GM23248 (cell line): ENCODE measurements around the gene NPTX2. TPM values are rescaled to one million over a fixed set of nuclear protein-coding genes. Genes with fewer than 3 reads are reported as not detected.

Experiments used
- DNase-seq: peaks from one replicate; pipeline ENCODE4 v3.0.0-alpha.2; 2015
- H2AFZ ChIP-seq: fragments of 200-600 bp; sonication (generic); 2 replicates; pipeline ENCODE4 v1.6.1; 2016; ENCODE audit warnings: antibody characterized with exemption
- H3F3A ChIP-seq: fragments of 200-600 bp; sonication (generic); 2 replicates; pipeline ENCODE4 v1.6.1; 2016; ENCODE audit warnings: mild to moderate bottlenecking, antibody characterized with exemption, mixed run types; ENCODE audit not compliant: insufficient read depth
- H3K27ac ChIP-seq: fragments of 200-600 bp; sonication (generic); 2 replicates; pipeline ENCODE4 v1.5.1; 2016; ENCODE audit warnings: mild to moderate bottlenecking
- H3K27me3 ChIP-seq: fragments of 200-600 bp; sonication (generic); replicated peaks from 2 replicates; pipeline ENCODE4 v1.6.1; 2016; ENCODE audit warnings: mild to moderate bottlenecking; ENCODE audit not compliant: insufficient read depth
- H3K36me3 ChIP-seq: fragments of 200-600 bp; sonication (generic); 2 replicates; pipeline ENCODE4 v1.6.1; 2016; ENCODE audit warnings: low read depth, mild to moderate bottlenecking
- H3K4me1 ChIP-seq: fragments of 200-600 bp; sonication (generic); 2 replicates; pipeline ENCODE4 v1.6.1; 2016; ENCODE audit warnings: mild to moderate bottlenecking; ENCODE audit not compliant: insufficient read depth
- H3K4me2 ChIP-seq: fragments of 200-600 bp; sonication (generic); one replicate; pipeline ENCODE4 v1.6.1; 2016; ENCODE audit warnings: mild to moderate bottlenecking; ENCODE audit not compliant: unreplicated experiment
- H3K4me3 ChIP-seq: fragments of 200-600 bp; sonication (generic); 2 replicates; pipeline ENCODE4 v1.5.1; 2016; ENCODE audit warnings: mild to moderate bottlenecking
- H3K79me2 ChIP-seq: fragments of 200-600 bp; sonication (generic); 2 replicates; pipeline ENCODE4 v1.6.1; 2016; ENCODE audit warnings: mild to moderate bottlenecking; ENCODE audit not compliant: insufficient read depth
- H3K9ac ChIP-seq: fragments of 200-600 bp; sonication (generic); 2 replicates; pipeline ENCODE4 v1.6.1; 2016; ENCODE audit warnings: mild to moderate bottlenecking
- H3K9me2 ChIP-seq: fragments of 200-600 bp; sonication (generic); 2 replicates; pipeline ENCODE4 v1.6.1; 2016; ENCODE audit warnings: mixed run types, mild to moderate bottlenecking, moderate library complexity; ENCODE audit not compliant: insufficient read depth
- H3K9me3 ChIP-seq: fragments of 200-600 bp; sonication (generic); one replicate; pipeline ENCODE4 v1.6.1; 2017; ENCODE audit warnings: low read depth
- H4K20me1 ChIP-seq: fragments of 200-600 bp; sonication (generic); 2 replicates; pipeline ENCODE4 v1.6.0; 2016; ENCODE audit not compliant: insufficient read depth
- EZH2 ChIP-seq: fragments of 200-600 bp; sonication (generic); IDR thresholded peaks from 2 replicates; pipeline ENCODE4 v1.6.1; 2018; ENCODE audit warnings: antibody characterized with exemption, mild to moderate bottlenecking; ENCODE audit not compliant: insufficient read depth, poor library complexity, severe bottlenecking
- EZH2phosphoT487 ChIP-seq: fragments of 200-600 bp; sonication (generic); IDR thresholded peaks from 2 replicates; pipeline ENCODE4 v1.6.1; 2018; ENCODE audit warnings: antibody characterized with exemption, moderate library complexity, mild to moderate bottlenecking, low read depth; ENCODE audit not compliant: insufficient read depth
- WGBS, 2 experiments: methylation state at CpG; one replicate each; pipeline ENCODE4 v1.1.6; 2015 to 2017; ENCODE audit warnings: low lambda C conversion rate in 2 of 2, low coverage in 1 of 2; ENCODE audit errors: missing lambda C conversion rate in 2 of 2; 5-methylcytosine and 5-hydroxymethylcytosine counted together
- in situ Hi-C: fragments of 300-500 bp; cut with MboI; formaldehyde crosslinking; loops from 2 replicates; pipeline ENCODE4 v1.15.0; 2020
- polyA plus RNA-seq: library from polyadenylated mRNA; unstranded; fragments of >200 nt; fragmentation: Nextera tagmentation; extraction: Ambion mirVana; gene quantifications from 2 replicates; pipeline ENCODE4 v1.2.1, GENCODE V29; 2016
- total RNA-seq: library from RNA; depleted of rRNA; stranded (reverse); fragments of >200 nt; shearing (Covaris generic); gene quantifications from 2 replicates; pipeline ENCODE4 v1.2.3, GENCODE V29; 2014

The NPTX2 gene
- total and polyA plus RNA-seq, 2 experiments from 2014 or later, result 0.30 to 0.97 TPM

DNA sequence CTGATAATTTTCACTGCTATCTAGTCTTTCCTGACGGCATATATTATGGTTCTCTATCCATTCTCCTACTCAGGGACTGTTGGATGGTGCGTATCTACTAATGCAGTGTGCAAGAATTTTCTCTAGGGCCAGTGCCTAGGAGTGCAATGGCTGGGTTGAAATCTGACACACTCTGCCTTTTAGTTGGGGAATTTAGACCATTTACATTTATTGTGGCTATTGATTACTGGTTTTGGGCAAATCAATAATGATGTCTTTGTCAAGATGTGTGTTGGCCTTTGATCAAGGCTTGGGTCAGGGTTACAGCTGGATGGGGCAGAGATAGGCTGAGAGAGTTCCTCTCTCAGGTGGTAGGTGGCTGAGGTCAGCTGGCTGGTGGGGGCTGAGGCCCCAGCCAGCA is 21.8 kb downstream of the NPTX2 start:
- Histone ChIP-seq H3K79me2 (no peaks in the 10 kb centered on the region), H3F3A (no peaks in the 10 kb centered on the region), H4K20me1 (no peaks in the 10 kb centered on the region), H3K4me3 (no peak overlapping the region), H3K27ac (no peak overlapping the region), H3K9ac (no peak overlapping the region), H2AFZ (no peak overlapping the region), H3K4me2 (no peak overlapping the region), H3K9me3 (no peaks in the 10 kb centered on the region), H3K27me3 (no peaks in the 10 kb centered on the region), H3K4me1 (no peaks in the 10 kb centered on the region), H3K9me2 (no peaks in the 10 kb centered on the region), H3K36me3 (no peaks in the 10 kb centered on the region)
- WGBS, 2 experiments, result 16 to 21% methylated on average over 2 of the region's 2 CpGs
- TF ChIP-seq EZH2phosphoT487 (no peak), EZH2 (no peak)
- in situ Hi-C loops, result no loop called here
- no peak for DNase-seq

GRCh38 chr7:98640375-98640774 is 23.3 kb downstream of the NPTX2 start:
- no peaks in the 10 kb centered on the region for H3K4me1 ChIP-seq
- no peak overlapping the region for H3K4me3 ChIP-seq
- no peak for DNase-seq
- no peaks in the 10 kb centered on the region for H3F3A ChIP-seq
- 13% methylated on average over 9 of the region's 9 CpGs for WGBS, 2 experiments
- no peak overlapping the region for H3K9ac ChIP-seq
- H3K27me3 ChIP-seq, result no peaks in the 10 kb centered on the region
- H4K20me1 ChIP-seq, result no peaks in the 10 kb centered on the region
- TF ChIP-seq EZH2phosphoT487, result no peak
- TF ChIP-seq EZH2, result no peak
- H2AFZ ChIP-seq, result no peak overlapping the region
- in situ Hi-C loops, result no loop called here
- H3K4me2 ChIP-seq, result no peak overlapping the region
- H3K9me2 ChIP-seq, result no peaks in the 10 kb centered on the region
- no peaks in the 10 kb centered on the region for H3K36me3 ChIP-seq
- no peaks in the 10 kb centered on the region for H3K9me3 ChIP-seq
- no peaks in the 10 kb centered on the region for H3K79me2 ChIP-seq
- no peak overlapping the region for H3K27ac ChIP-seq

GRCh38 chr7:98641646-98642500 is 24.8 kb downstream of the NPTX2 start:
- H3F3A ChIP-seq, result no peaks in the 10 kb centered on the region
- no peaks in the 10 kb centered on the region for H3K9me2 ChIP-seq
- no peak for DNase-seq
- H3K27ac ChIP-seq, result no peak overlapping the region
- no peak overlapping the region for H2AFZ ChIP-seq
- H3K9ac ChIP-seq, result no peak overlapping the region
- no peak overlapping the region for H3K4me2 ChIP-seq
- TF ChIP-seq EZH2phosphoT487, result no peak
- no peak for TF ChIP-seq EZH2
- H3K79me2 ChIP-seq, result no peaks in the 10 kb centered on the region
- in situ Hi-C loops, result no loop called here
- no peaks in the 10 kb centered on the region for H3K36me3 ChIP-seq
- no peaks in the 10 kb centered on the region for H3K4me1 ChIP-seq
- H4K20me1 ChIP-seq, result no peaks in the 10 kb centered on the region
- no peaks in the 10 kb centered on the region for H3K27me3 ChIP-seq
- H3K9me3 ChIP-seq, result no peaks in the 10 kb centered on the region
- no peak overlapping the region for H3K4me3 ChIP-seq
- WGBS, 2 experiments, result 20 to 30% methylated on average over 14 to 15 of the region's 15 CpGs

GRCh38 chr7:98643236-98643985 is 26.3 kb downstream of the NPTX2 start:
- Histone ChIP-seq H2AFZ (no peak overlapping the region), H3K9ac (no peak overlapping the region), H3K27me3 (no peaks in the 10 kb centered on the region), H3K4me3 (no peak overlapping the region), H4K20me1 (no peaks in the 10 kb centered on the region), H3K36me3 (no peaks in the 10 kb centered on the region), H3K27ac (no peak overlapping the region), H3K9me3 (no peaks in the 10 kb centered on the region), H3K9me2 (no peaks in the 10 kb centered on the region), H3K4me1 (no peaks in the 10 kb centered on the region), H3K79me2 (no peaks in the 10 kb centered on the region), H3F3A (no peaks in the 10 kb centered on the region), H3K4me2 (no peak overlapping the region)
- in situ Hi-C loops, result no loop called here
- WGBS, 2 experiments, result 49 to 65% methylated on average over 3 of the region's 3 CpGs
- TF ChIP-seq EZH2phosphoT487, result no peak
- no peak for TF ChIP-seq EZH2
- DNase-seq, result no peak
